CD8-positive, alpha-beta memory T cell (primary cell): ENCODE results near the gene B4GAT1. TPM values are rescaled to one million over a fixed set of nuclear protein-coding genes. Genes with fewer than 3 reads are reported as not detected.
"Not testable (repeated sequence)": the region's sequence is repeated elsewhere in the genome, so short reads cannot be mapped to it uniquely, and the experiment has no call there.

ENCODE experiments used
- CTCF ChIA-PET: fragments of 350-600 bp; sonication (Branson Sonifier 250); formaldehyde crosslinking; loops from one replicate; lab custom pipeline; 2021; ENCODE audit warnings: antibody characterized with exemption; lab: Charles Lee
- POLR2A ChIA-PET: fragments of 350-600 bp; sonication (Branson Sonifier 250); formaldehyde crosslinking; loops from one replicate; lab custom pipeline; 2021; ENCODE audit warnings: antibody characterized with exemption; lab: Charles Lee
- DNase-seq, 5 donors: peaks; one replicate each; pipeline versions ENCODE4 v3.0.0 to v3.0.0-alpha.2; 2020 to 2022; ENCODE audit warnings: mixed read lengths in 1 of 5
- H3K27ac ChIP-seq: one replicate; pipeline ENCODE4 v1.7.0; 2013; ENCODE audit warnings: low read depth, mild to moderate bottlenecking, low read length, moderate library complexity
- H3K27me3 ChIP-seq: 2 replicates; pipeline ENCODE4 v1.7.0; 2013; ENCODE audit warnings: low read length, mild to moderate bottlenecking; ENCODE audit not compliant: insufficient read depth, poor library complexity, severe bottlenecking
- H3K36me3 ChIP-seq: 2 replicates; pipeline ENCODE4 v1.7.0; 2013; ENCODE audit warnings: mild to moderate bottlenecking, low read length, moderate library complexity; ENCODE audit not compliant: insufficient read depth
- H3K4me1 ChIP-seq: 2 replicates; pipeline ENCODE4 v1.7.0; 2013; ENCODE audit warnings: mild to moderate bottlenecking, low read length, moderate library complexity; ENCODE audit not compliant: insufficient read depth
- H3K4me3 ChIP-seq: 2 replicates; pipeline ENCODE4 v1.7.0; 2013; ENCODE audit warnings: mild to moderate bottlenecking, low read length
- H3K9me3 ChIP-seq: 2 replicates; pipeline ENCODE4 v1.7.0; 2013; ENCODE audit warnings: mild to moderate bottlenecking, low read length
- H3K27ac Mint-ChIP-seq, 8 donors: one replicate each; pipeline ENCODE4 v1.8.0; 2020 to 2021; ENCODE audit warnings: mixed read lengths in 8 of 8, mild to moderate bottlenecking in 6 of 8, inconsistent platforms in 3 of 8, moderate library complexity in 3 of 8
- H3K27me3 Mint-ChIP-seq, 2 donors: one replicate each; pipeline ENCODE4 v1.8.0; 2020 to 2021; ENCODE audit warnings: mixed read lengths in 2 of 2, mild to moderate bottlenecking in 1 of 2, moderate library complexity in 1 of 2
- H3K36me3 Mint-ChIP-seq, 3 donors: one replicate each; pipeline ENCODE4 v1.8.0; 2020 to 2021; ENCODE audit warnings: mixed read lengths in 3 of 3, inconsistent platforms in 1 of 3, mild to moderate bottlenecking in 1 of 3
- H3K4me1 Mint-ChIP-seq, 3 donors: one replicate each; pipeline ENCODE4 v1.8.0; 2020 to 2021; ENCODE audit warnings: mixed read lengths in 3 of 3, inconsistent platforms in 1 of 3, mild to moderate bottlenecking in 1 of 3
- H3K4me3 Mint-ChIP-seq, 7 donors: one replicate each; pipeline ENCODE4 v1.8.0; 2020 to 2021; ENCODE audit warnings: mixed read lengths in 7 of 7, mild to moderate bottlenecking in 6 of 7, moderate library complexity in 4 of 7, inconsistent platforms in 2 of 7
- H3K9me3 Mint-ChIP-seq, 5 donors: one replicate each; pipeline ENCODE4 v1.8.0; 2020 to 2022; ENCODE audit warnings: mixed read lengths in 5 of 5, mild to moderate bottlenecking in 3 of 5, moderate library complexity in 2 of 5, inconsistent platforms in 1 of 5
- polyA plus RNA-seq: library from polyadenylated mRNA; unstranded; fragments of 300-500 nt; fragmentation: Illumina TruSeq; gene quantifications from one replicate; pipeline ENCODE4 v1.2.3, GENCODE V29; 2021
- total RNA-seq, 2 experiments: library from RNA; stranded (reverse); gene quantifications; one replicate each; pipeline ENCODE4 v1.2.3, GENCODE V29; 2021

Gene B4GAT1
- total and polyA plus RNA-seq, 3 experiments from 2014 or later = 11.1 to 13.3 (median 13.0) TPM

DNA sequence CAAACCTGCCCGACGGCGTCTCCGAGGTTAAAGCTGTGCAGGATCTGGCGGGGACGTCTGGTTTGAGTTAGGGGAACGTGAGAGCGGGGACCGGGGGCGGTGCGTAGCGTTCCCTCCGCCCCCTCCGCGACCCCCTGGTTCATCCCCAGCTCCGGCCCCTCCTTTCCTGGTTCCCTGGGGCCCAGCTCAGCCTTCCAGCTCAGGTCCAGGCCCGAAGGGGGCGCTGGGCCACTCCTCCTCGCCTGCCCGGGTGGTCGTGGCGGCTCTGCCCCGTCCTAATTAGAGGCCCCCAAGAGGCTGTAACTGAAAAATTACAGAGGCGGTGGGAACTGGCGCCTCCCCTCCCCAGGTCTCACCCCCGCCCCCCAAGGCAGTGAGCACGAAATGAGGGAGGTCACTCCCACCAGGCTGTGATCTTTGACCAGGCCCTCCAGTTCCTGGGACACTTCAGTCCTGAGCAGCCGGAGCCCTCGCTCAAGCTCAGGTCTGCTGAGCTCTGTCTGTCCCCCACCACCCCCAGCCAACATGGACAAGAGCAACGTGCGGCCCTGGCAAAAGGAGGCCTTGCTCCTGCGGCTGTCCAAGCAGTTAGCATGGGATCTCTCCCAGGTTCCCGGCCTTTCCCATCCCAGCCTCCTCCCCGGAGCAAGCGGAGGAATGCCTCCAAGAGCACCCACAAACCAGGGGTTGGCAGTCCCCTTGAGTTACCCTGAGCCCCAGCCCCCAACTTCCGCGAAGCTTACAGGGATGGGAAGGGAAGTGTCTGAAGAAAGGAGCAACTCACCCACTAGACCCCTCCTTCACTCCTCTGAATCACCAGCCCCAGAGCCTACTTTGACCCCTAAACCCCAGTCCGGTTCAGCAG lies 33.9 kb downstream of the B4GAT1 start:
- H3K4me3 Mint-ChIP-seq = peak overlapping the region; percentile 87 to 94 (median 93)
- H3K4me3 ChIP-seq = peak overlapping the region; percentile 70
- H3K27me3 ChIP-seq = no peaks in the 10 kb centered on the region
- peak in 2 of 5 donors; percentile 32 to 51 for DNase-seq
- no peaks in the 10 kb centered on the region for H3K9me3 Mint-ChIP-seq
- peaks cover 0 to 3% of the 10 kb centered on the region in 2 donors for H3K27me3 Mint-ChIP-seq
- H3K27ac Mint-ChIP-seq = peak overlapping the region; percentile 91 to 99 (median 97)
- no peaks in the 10 kb centered on the region for H3K9me3 ChIP-seq
- peaks cover 0 to 3% (median 0%) of the 10 kb centered on the region in 3 donors for H3K36me3 Mint-ChIP-seq
- peak overlapping the region; percentile 65 for H3K27ac ChIP-seq
- ChIA-PET CTCF (interaction anchor here (0.9 to 4.7 kb wide), 16 partner anchors 8 to 454 kb away, joined by 3 to 72 read pairs (median 16); partner anchors contain the start of genes B4GAT1, BRMS1, MRPL11 and MUS81), POLR2A (interaction anchor here (0.6 to 3.0 kb wide), 13 partner anchors 9 to 809 kb away, joined by 3 to 22 read pairs (median 7); partner anchors contain the start of genes B4GAT1, RAB1B, RIN1 and SLC29A2)
- H3K4me1 Mint-ChIP-seq = peaks cover 33 to 49% (median 42%) of the 10 kb centered on the region in 3 donors
- H3K4me1 ChIP-seq = peaks cover 47% of the 10 kb centered on the region
- no peaks in the 10 kb centered on the region for H3K36me3 ChIP-seq

DNA sequence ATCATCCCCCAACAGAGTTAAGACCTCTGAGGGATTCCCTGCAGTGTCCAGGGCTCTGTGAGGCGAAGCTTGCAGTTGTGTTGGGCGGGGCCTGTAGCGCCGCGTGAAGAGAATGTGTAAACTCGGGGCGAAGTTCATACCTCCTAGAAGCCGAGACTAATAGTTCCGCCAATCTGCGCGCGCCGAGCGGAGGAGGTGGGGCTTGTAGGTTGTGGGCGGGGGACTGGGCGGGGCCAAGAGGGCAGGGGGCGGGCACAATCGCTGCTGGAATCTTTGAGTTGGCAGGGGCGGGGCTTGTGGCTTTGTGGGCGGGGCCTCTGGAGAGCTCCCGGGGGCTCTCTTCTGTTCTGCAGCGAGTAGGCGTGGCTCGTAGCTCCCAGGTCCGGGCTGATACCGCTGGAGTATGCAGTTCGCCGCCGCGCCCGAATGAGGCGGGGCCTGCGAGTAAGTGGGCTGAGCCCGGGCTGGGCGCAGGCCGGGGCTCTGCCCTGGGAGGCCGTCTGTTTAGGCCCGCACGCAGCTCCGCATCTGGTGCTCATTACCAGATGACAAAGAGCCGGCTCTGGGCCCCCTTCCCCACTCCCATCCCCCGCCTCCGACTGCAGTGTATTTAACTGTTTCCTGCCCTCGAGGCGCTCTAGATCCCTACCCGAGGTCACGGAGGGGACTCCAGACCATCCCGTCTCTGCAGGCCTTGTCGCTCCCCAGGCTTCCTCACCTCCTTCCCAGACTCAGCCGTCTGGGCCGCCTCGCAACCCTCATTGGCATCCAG lies 34.7 kb downstream of the B4GAT1 start:
- no peaks in the 10 kb centered on the region for H3K9me3 Mint-ChIP-seq
- Histone ChIP-seq H3K4me1 (peaks cover 39% of the 10 kb centered on the region), H3K36me3 (no peaks in the 10 kb centered on the region), H3K27ac (peak overlapping the region; percentile 66), H3K27me3 (no peaks in the 10 kb centered on the region), H3K4me3 (peak overlapping the region; percentile 70), H3K9me3 (no peaks in the 10 kb centered on the region)
- H3K36me3 Mint-ChIP-seq = peaks cover 0 to 3% (median 0%) of the 10 kb centered on the region in 3 donors
- H3K27ac Mint-ChIP-seq = peak overlapping the region; percentile 91 to 99 (median 98)
- H3K4me1 Mint-ChIP-seq = peaks cover 25 to 41% (median 35%) of the 10 kb centered on the region in 3 donors
- CTCF ChIA-PET = interaction anchor here (0.6 to 4.7 kb wide), 24 partner anchors 9 to 1050 kb away, joined by 3 to 72 read pairs (median 10); partner anchors contain the start of genes B4GAT1, BRMS1, MRPL11 and MUS81
- peak overlapping the region; percentile 87 to 94 (median 93) for H3K4me3 Mint-ChIP-seq
- peaks cover 0 to 3% of the 10 kb centered on the region in 2 donors for H3K27me3 Mint-ChIP-seq
- peak; percentile 97 to 99 (median 99) for DNase-seq
- POLR2A ChIA-PET = interaction anchor here (0.6 to 3.0 kb wide), 19 partner anchors 9 to 718 kb away, joined by 3 to 22 read pairs (median 5); partner anchors contain the start of genes B4GAT1, RAB1B, RIN1 and SLC29A2

DNA sequence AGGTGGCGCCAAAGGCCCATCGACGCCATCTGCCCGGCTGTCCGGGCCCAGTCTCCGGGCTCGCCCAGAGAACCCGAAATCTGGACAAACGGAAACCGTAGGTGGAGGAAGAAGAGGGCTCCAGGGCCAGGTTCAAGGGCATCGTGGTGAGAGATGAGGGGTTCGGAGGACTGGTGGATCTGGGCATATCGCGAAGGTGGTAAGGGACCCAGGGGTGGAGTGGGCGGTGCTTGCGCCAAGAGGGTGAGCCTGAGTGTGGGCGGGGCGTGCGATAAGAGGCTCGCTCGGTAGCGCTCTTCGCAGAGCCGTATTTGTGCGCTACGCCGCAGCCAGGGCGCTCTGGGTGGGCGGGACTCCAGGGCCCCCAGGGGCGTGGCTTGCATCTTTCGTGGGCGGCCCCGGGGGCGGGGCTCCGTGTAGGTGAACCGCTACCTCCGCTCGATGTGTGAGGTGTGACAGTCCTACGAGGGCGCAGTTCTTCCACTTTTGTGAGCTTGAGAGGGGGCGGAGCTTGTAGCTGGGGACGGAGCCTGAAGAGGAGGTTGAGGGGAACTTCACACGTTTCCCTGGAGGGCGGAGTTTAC lies 35.4 kb downstream of the B4GAT1 start:
- H3K4me3 Mint-ChIP-seq = peak overlapping the region; percentile 87 to 94 (median 93)
- peaks cover 0 to 3% of the 10 kb centered on the region in 2 donors for H3K27me3 Mint-ChIP-seq
- H3K4me3 ChIP-seq = peak overlapping the region; percentile 66
- H3K4me1 ChIP-seq = peaks cover 33% of the 10 kb centered on the region
- H3K36me3 Mint-ChIP-seq = peaks cover 0 to 3% (median 0%) of the 10 kb centered on the region in 3 donors
- DNase-seq = peak; percentile 96 to 100 (median 99)
- peak overlapping the region; percentile 66 for H3K27ac ChIP-seq
- ChIA-PET POLR2A (interaction anchor here (0.5 to 3.0 kb wide), 19 partner anchors 10 to 810 kb away, joined by 3 to 22 read pairs (median 5); partner anchors contain the start of genes B4GAT1, RAB1B, RIN1 and SLC29A2), CTCF (interaction anchor here (0.6 to 4.7 kb wide), 30 partner anchors 10 to 1921 kb away, joined by 3 to 72 read pairs (median 6); partner anchors contain the start of genes B4GAT1, BRMS1, MRPL11 and MUS81)
- peaks cover 19 to 34% (median 30%) of the 10 kb centered on the region in 3 donors for H3K4me1 Mint-ChIP-seq
- H3K27ac Mint-ChIP-seq = peak overlapping the region; percentile 91 to 99 (median 98)
- no peaks in the 10 kb centered on the region for H3K27me3 ChIP-seq
- no peaks in the 10 kb centered on the region for H3K9me3 Mint-ChIP-seq
- H3K36me3 ChIP-seq = no peaks in the 10 kb centered on the region
- no peaks in the 10 kb centered on the region for H3K9me3 ChIP-seq

DNA sequence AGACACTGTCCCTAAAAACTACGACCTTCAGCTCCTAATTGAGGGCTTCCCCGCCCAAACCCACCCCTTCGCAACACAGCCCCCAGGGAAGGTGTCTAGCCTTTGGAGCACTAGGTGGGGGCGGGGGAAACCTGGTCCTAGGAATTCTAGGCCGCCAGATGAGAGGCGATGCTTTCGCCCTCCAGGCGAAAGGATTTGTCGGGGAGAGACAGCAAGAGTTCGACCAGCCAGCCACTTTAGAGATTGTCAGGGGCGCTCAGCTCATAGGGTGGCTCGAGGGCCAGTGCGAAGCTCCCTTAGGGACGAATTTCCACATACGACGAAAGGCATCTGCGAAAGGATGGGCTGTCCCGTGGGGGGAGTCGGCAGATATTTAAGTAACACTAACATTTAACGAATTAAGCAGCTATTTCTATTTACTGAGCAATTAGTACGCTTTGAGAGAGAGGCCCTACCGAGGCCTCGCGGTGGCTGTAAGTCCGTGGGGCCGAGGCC lies 35.9 kb downstream of the B4GAT1 start:
- ChIA-PET CTCF (interaction anchor here (0.7 to 4.7 kb wide), 26 partner anchors 11 to 1920 kb away, joined by 3 to 72 read pairs (median 8); partner anchors contain the start of genes B4GAT1, BRMS1, MRPL11 and NPAS4), POLR2A (interaction anchor here (0.5 to 3.0 kb wide), 10 partner anchors 11 to 809 kb away, joined by 4 to 22 read pairs (median 10); partner anchors contain the start of genes B4GAT1, RIN1, SLC29A2 and YIF1A)
- Mint-ChIP-seq H3K4me1 (peaks cover 19 to 34% (median 30%) of the 10 kb centered on the region in 3 donors), H3K36me3 (peaks cover 0 to 3% (median 0%) of the 10 kb centered on the region in 3 donors), H3K9me3 (no peaks in the 10 kb centered on the region), H3K4me3 (peak overlapping the region; percentile 87 to 94 (median 93)), H3K27ac (peak overlapping the region; percentile 91 to 99 (median 98)), H3K27me3 (peaks cover 0 to 3% of the 10 kb centered on the region in 2 donors)
- Histone ChIP-seq H3K36me3 (no peaks in the 10 kb centered on the region), H3K9me3 (no peaks in the 10 kb centered on the region), H3K4me1 (peaks cover 33% of the 10 kb centered on the region), H3K4me3 (peak overlapping the region; percentile 64), H3K27me3 (no peaks in the 10 kb centered on the region), H3K27ac (peak overlapping the region; percentile 66)
- DNase-seq = peak in 1 of 5 donors; percentile 52

DNA sequence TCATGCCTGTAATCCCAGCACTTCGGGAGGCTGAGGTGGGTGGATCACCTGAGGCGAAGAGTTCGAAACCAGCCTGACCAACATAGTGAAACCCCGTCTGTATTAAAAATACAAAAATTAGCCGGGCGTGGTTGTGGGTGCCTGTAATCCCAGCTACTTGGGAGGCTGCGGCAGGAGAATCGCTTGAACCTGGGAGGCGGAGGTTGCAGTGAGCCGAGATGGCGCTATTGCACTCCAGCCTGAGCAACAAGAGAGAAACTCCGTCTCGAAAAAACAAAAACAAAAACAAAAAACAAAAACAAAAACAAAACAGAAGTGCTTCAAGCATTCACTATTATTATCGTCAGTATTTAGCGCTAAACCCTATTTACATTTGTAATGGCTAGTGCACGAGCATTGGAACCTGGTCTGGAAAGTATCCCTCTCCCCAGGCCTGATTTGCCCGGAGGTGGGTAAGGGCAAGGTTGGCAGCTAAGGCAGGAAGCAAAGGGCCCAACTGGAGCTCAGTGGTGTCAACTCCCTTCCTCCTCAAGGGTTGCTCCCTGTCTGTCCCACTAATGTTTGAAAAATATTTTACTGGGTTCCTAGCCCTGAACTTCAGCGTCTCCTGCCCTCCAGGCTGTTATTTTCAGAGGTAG lies 36.5 kb downstream of the B4GAT1 start:
- not testable (repeated sequence) for H3K27ac ChIP-seq

DNA sequence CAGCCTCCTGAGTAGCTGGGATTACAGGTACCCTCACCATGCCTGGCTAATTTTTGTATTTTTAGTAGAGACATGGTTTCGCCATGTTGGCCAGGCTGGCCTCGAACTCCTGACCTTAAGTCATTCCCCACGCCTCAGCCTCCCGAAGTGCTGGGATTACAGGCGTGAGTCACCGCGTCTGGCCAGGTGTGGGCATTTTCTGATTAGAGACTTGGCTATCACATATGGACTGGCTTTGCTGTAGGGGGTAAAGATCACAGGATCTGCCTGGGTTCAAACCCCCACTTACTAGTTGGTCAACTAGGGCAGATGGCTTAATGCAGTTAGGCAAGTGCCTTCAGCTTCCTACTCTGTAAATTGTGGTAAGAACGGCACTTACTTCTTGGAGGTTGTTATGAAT lies 37.1 kb downstream of the B4GAT1 start:
- POLR2A ChIA-PET = no interaction called here

More for the DNA sequence above, 36.5 kb downstream of the B4GAT1 start:
- H3K36me3 ChIP-seq, H3K4me3 Mint-ChIP-seq, H3K4me3 ChIP-seq, H3K9me3 Mint-ChIP-seq, H3K27me3 ChIP-seq, H3K9me3 ChIP-seq, H3K27me3 Mint-ChIP-seq, H3K27ac Mint-ChIP-seq, H3K36me3 Mint-ChIP-seq, DNase-seq: not testable (repeated sequence)
- ChIA-PET POLR2A (interaction anchor here (0.6 to 3.0 kb wide), 6 partner anchors 11 to 72 kb away, joined by 4 to 22 read pairs (median 12); partner anchors contain the start of genes B4GAT1, RIN1 and SLC29A2), CTCF (interaction anchor here (0.7 to 4.7 kb wide), 26 partner anchors 11 to 1919 kb away, joined by 3 to 72 read pairs (median 8); partner anchors contain the start of genes B4GAT1, BRMS1, MRPL11 and NPAS4)
- H3K4me1 ChIP-seq = peaks cover 33% of the 10 kb centered on the region
- H3K4me1 Mint-ChIP-seq = peaks cover 18 to 30% (median 26%) of the 10 kb centered on the region in 3 donors

More for the DNA sequence above, 37.1 kb downstream of the B4GAT1 start:
- Histone ChIP-seq H3K9me3 (no peaks in the 10 kb centered on the region), H3K36me3 (no peaks in the 10 kb centered on the region), H3K4me1 (peaks cover 30% of the 10 kb centered on the region), H3K27me3 (no peaks in the 10 kb centered on the region), H3K4me3 (no peak overlapping the region), H3K27ac (no peak overlapping the region)
- Mint-ChIP-seq H3K9me3 (no peaks in the 10 kb centered on the region), H3K36me3 (peaks cover 0 to 1% (median 0%) of the 10 kb centered on the region in 3 donors), H3K27ac (no peak overlapping the region), H3K4me3 (no peak overlapping the region), H3K27me3 (peaks cover 0 to 3% of the 10 kb centered on the region in 2 donors), H3K4me1 (peaks cover 12 to 24% (median 20%) of the 10 kb centered on the region in 3 donors)
- no peak for DNase-seq
- CTCF ChIA-PET = interaction anchor here (1.6 to 4.7 kb wide), 8 partner anchors 10 to 79 kb away, joined by 9 to 65 read pairs (median 46); partner anchors contain the start of gene RIN1
